Spleen (tissue), 11 donors: ENCODE results near the gene DLG2. TPM values are rescaled to one million over a fixed set of nuclear protein-coding genes. Genes with fewer than 3 reads are reported as not detected.
"Not testable (repeated sequence)": the region's sequence is repeated elsewhere in the genome, so short reads cannot be mapped to it uniquely, and the experiment has no call there.

Experiments used
- DNase-seq: peaks from one replicate; pipeline ENCODE4 v3.0.0-alpha.2; 2020
- H3K27ac ChIP-seq, 8 donors: fragments of 200-600 bp; sonication (generic) in 7 of 8; 1 replicate in 4 of 8; 2 replicates in 4 of 8; pipeline versions ENCODE4 v1.5.0 to v1.8.0; 2016 to 2021; ENCODE audit warnings: inconsistent platforms in 4 of 8, mild to moderate bottlenecking in 4 of 8, moderate library complexity in 1 of 8
- H3K27me3 ChIP-seq, 7 donors: fragments of 200-600 bp; sonication (generic) in 6 of 7; replicated peaks in 1 of 7; 1 replicate in 4 of 7; 2 replicates in 3 of 7; pipeline versions ENCODE4 v1.5.0 to v1.8.0; 2016 to 2021; ENCODE audit warnings: inconsistent platforms in 3 of 7, mild to moderate bottlenecking in 1 of 7
- H3K36me3 ChIP-seq, 6 donors: fragments of 200-600 bp; sonication (generic) in 5 of 6; 1 replicate in 4 of 6; 2 replicates in 2 of 6; pipeline versions ENCODE4 v1.5.0 to v1.8.0; 2016 to 2021; ENCODE audit warnings: inconsistent platforms in 2 of 6
- H3K4me1 ChIP-seq, 6 donors: fragments of 200-600 bp; sonication (generic) in 5 of 6; 1 replicate in 3 of 6; 2 replicates in 3 of 6; pipeline versions ENCODE4 v1.5.0 to v1.8.0; 2016 to 2021; ENCODE audit warnings: inconsistent platforms in 3 of 6
- H3K4me3 ChIP-seq, 8 donors: fragments of 200-600 bp; sonication (generic) in 7 of 8; 1 replicate in 4 of 8; 2 replicates in 4 of 8; pipeline versions ENCODE4 v1.5.0 to v1.8.0; 2016 to 2021; ENCODE audit warnings: inconsistent platforms in 4 of 8, mild to moderate bottlenecking in 4 of 8, moderate library complexity in 2 of 8
- H3K9me3 ChIP-seq, 8 donors: fragments of 200-600 bp; sonication (generic) in 7 of 8; 1 replicate in 4 of 8; 2 replicates in 4 of 8; pipeline versions ENCODE4 v1.5.0 to v1.8.0; 2016 to 2021; ENCODE audit warnings: inconsistent platforms in 4 of 8
- POLR2A ChIP-seq, 3 donors: fragments of 450-650 bp; IDR thresholded peaks; one replicate each; pipeline ENCODE4 v1.5.1; 2017; ENCODE audit warnings: antibody characterized with exemption in 3 of 3, mild to moderate bottlenecking in 1 of 3
- POLR2AphosphoS5 ChIP-seq, 3 donors: sonication (generic); formaldehyde crosslinking; IDR thresholded peaks; one replicate each; pipeline ENCODE4 v1.5.1; 2017; ENCODE audit warnings: antibody characterized with exemption in 3 of 3
- WGBS, 5 donors: extraction: QIAGEN DNeasy Blood & Tissue Kit in 3 of 5; methylation state at CpG; one replicate each; pipeline versions ENCODE4 v1.1.5 to v1.1.7; 2013 to 2018; 5-methylcytosine and 5-hydroxymethylcytosine counted together
- intact Hi-C: fragments of 100-400 bp; cut with DNase I; formaldehyde crosslinking; loops from one replicate; pipeline ENCODE4 v1.15.0; 2023; ENCODE audit warnings: low total_unique reads
- polyA plus RNA-seq, 3 donors: library from polyadenylated mRNA; stranded (reverse); fragments of 200-250 nt; gene quantifications; one replicate each; pipeline ENCODE4 v1.2.1, GENCODE V29; 2013
- total RNA-seq, 7 donors: library from RNA; depleted of rRNA in 3 of 7; stranded (reverse); fragments of >200 nt in 3 of 7; fragmentation: NEBNext Ultra II Directional in 4 of 7; extraction: Animal tissue kit (Norgen Biotek cat#: 25700) in 4 of 7; gene quantifications; one replicate each; pipeline versions ENCODE4 v1.1.0 to v1.2.1, GENCODE V29; 2016 to 2021
- TF ChIP-seq, protein P1 (sequence below), 11 experiments: fragments of 200-600 bp in 7 of 11; fragments of 450-650 bp in 4 of 11; sonication (generic) in 4 of 11; IDR thresholded peaks in 8 of 11; conservative IDR thresholded peaks in 3 of 11; 1 replicate in 7 of 11; 2 replicates in 4 of 11; pipeline versions ENCODE4 v1.4.0 to v1.8.0; 2016 to 2021; ENCODE audit warnings: antibody characterized with exemption in 11 of 11, inconsistent platforms in 4 of 11, mild to moderate bottlenecking in 1 of 11
- donor health status: healthy with polysubstance abuse.
- donor health status: DM: no; HTN: no; CAD: no; lungs with moderate emphysema.
- donor health status: DM: no; HTN: no; CAD: no.
- donor health status: Bipolar disorder and iron deficiency.
- donor health status: healthy.
- donor health status: DM: no; HTN: no; CAD: no.
- donor health status: DM: yes; HTN: yes; CAD: no.

The DLG2 gene
- total and polyA plus RNA-seq, 10 donors, result 0.43 to 12.7 (median 7.9) TPM

GRCh38 chr11:85348945-85349344 lies 278.2 kb downstream of the DLG2 start:
- Histone ChIP-seq H3K4me1 (no peaks in the 10 kb centered on the region), H3K27ac (no peak overlapping the region), H3K9me3 (peaks cover 0 to 47% (median 24%) of the 10 kb centered on the region in 8 donors), H3K4me3 (no peak overlapping the region), H3K27me3 (no peaks in the 10 kb centered on the region), H3K36me3 (no peaks in the 10 kb centered on the region)
- TF ChIP-seq, protein P1, sequence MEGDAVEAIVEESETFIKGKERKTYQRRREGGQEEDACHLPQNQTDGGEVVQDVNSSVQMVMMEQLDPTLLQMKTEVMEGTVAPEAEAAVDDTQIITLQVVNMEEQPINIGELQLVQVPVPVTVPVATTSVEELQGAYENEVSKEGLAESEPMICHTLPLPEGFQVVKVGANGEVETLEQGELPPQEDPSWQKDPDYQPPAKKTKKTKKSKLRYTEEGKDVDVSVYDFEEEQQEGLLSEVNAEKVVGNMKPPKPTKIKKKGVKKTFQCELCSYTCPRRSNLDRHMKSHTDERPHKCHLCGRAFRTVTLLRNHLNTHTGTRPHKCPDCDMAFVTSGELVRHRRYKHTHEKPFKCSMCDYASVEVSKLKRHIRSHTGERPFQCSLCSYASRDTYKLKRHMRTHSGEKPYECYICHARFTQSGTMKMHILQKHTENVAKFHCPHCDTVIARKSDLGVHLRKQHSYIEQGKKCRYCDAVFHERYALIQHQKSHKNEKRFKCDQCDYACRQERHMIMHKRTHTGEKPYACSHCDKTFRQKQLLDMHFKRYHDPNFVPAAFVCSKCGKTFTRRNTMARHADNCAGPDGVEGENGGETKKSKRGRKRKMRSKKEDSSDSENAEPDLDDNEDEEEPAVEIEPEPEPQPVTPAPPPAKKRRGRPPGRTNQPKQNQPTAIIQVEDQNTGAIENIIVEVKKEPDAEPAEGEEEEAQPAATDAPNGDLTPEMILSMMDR (IDR thresholded peaks at IDR 0.05 in 8 of 11, conservative IDR thresholded peaks at IDR 0.05 in 3 of 11), result no peak
- TF ChIP-seq POLR2AphosphoS5 (IDR thresholded peaks at IDR 0.05) (no peak), POLR2A (IDR thresholded peaks at IDR 0.05) (no peak)
- intact Hi-C loops, result no loop called here
- no peak for DNase-seq

DNA sequence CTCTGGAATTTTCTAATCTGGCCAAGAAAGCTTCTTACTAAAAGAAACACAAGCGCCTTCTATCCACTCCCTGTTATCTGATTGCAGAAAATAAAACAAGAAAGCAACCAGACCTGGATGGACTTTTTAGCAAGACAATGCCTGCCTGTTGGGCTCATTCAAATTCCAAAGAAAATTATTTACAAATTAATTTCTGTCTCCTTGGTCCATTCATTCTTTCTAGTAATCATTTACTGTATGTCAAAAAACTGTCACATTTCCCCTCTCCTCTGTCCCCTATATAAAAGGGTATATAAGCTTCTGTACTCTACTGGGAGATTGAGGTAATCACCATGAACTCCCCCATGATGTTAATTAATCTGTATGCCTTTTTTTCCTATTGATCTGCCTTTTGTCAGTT lies 279.9 kb downstream of the DLG2 start:
- H3K4me1 ChIP-seq, result no peaks in the 10 kb centered on the region
- H3K27me3 ChIP-seq, result no peaks in the 10 kb centered on the region
- peaks cover 0 to 46% (median 31%) of the 10 kb centered on the region in 8 donors for H3K9me3 ChIP-seq
- DNase-seq, result no peak
- H3K27ac ChIP-seq, result no peak overlapping the region
- no peak overlapping the region for H3K4me3 ChIP-seq
- intact Hi-C loops, result no loop called here
- 74 to 84% (median 77%) methylated on average over 1 of the region's 1 CpG for WGBS, 5 donors
- TF ChIP-seq POLR2A (IDR thresholded peaks at IDR 0.05) (no peak), POLR2AphosphoS5 (IDR thresholded peaks at IDR 0.05) (no peak)
- TF ChIP-seq, protein P1 (IDR thresholded peaks at IDR 0.05 in 8 of 11, conservative IDR thresholded peaks at IDR 0.05 in 3 of 11), result no peak
- H3K36me3 ChIP-seq, result no peaks in the 10 kb centered on the region

DNA sequence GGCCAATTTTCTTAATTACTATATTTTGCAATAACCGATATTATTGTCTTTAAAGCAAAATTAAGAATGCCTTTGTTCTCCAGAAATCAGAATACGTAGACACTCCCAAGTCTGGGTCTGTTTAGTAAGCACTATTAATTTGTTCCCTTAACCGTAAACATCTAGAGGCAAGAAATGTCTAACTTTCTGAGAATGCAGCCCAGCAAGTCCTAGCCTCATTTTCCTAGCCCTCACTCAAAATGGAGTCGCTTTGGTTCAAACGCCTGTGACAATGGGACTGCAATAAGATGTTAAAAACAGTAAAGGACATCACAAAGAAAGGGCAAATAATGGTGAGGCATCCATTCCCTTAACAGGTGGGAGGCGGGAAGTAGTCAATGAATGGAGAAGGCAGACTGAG lies 280.7 kb downstream of the DLG2 start:
- Histone ChIP-seq H3K27ac (no peak overlapping the region), H3K4me3 (no peak overlapping the region), H3K27me3 (no peaks in the 10 kb centered on the region), H3K9me3 (peaks cover 0 to 48% (median 38%) of the 10 kb centered on the region in 8 donors), H3K36me3 (no peaks in the 10 kb centered on the region), H3K4me1 (no peaks in the 10 kb centered on the region)
- TF ChIP-seq, protein P1 (IDR thresholded peaks at IDR 0.05 in 8 of 11, conservative IDR thresholded peaks at IDR 0.05 in 3 of 11), result no peak
- TF ChIP-seq POLR2A (IDR thresholded peaks at IDR 0.05) (no peak), POLR2AphosphoS5 (IDR thresholded peaks at IDR 0.05) (no peak)
- no peak for DNase-seq
- intact Hi-C loops, result no loop called here
- 91 to 98% (median 92%) methylated on average over 6 of the region's 6 CpGs for WGBS, 5 donors

DNA sequence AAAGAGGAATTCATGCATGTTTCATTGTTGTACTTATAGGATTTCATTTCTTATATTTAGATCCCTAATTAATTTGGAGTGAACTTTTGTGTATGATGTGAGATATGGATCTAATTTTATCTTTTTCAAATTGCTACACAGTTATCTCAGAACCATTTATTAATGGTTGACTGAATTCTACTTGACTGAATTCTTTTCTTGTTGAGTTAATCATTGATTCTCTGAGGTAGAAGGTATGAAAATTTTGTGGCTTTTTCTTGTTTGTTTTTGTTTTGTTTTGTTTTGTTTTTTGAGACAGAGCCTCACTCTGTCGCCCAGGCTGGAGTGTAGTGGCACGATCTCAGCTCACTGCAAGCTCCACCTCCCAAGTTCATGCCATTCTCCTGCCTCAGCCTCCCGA lies 286.3 kb downstream of the DLG2 start:
- H3K4me3 ChIP-seq, H3K27me3 ChIP-seq, DNase-seq, H3K27ac ChIP-seq, intact Hi-C loops, H3K36me3 ChIP-seq, H3K4me1 ChIP-seq: not testable (repeated sequence)
- 73 to 88% (median 77%) methylated on average over 3 of the region's 3 CpGs for WGBS, 5 donors
- H3K9me3 ChIP-seq, result peaks cover 0 to 64% (median 37%) of the 10 kb centered on the region in 8 donors

- DNase-seq, result no peak
- H3K36me3 ChIP-seq, result no peaks in the 10 kb centered on the region
- intact Hi-C loops, result no loop called here
- TF ChIP-seq POLR2AphosphoS5 (IDR thresholded peaks at IDR 0.05), result no peak
- no peak for TF ChIP-seq POLR2A (IDR thresholded peaks at IDR 0.05)
- TF ChIP-seq, protein P1 (IDR thresholded peaks at IDR 0.05 in 8 of 11, conservative IDR thresholded peaks at IDR 0.05 in 3 of 11), result no peak
- peaks cover 0 to 11% (median 1%) of the 10 kb centered on the region in 8 donors for H3K9me3 ChIP-seq
- H3K4me1 ChIP-seq, result peaks cover 0 to 15% (median 3%) of the 10 kb centered on the region in 6 donors
- no peak overlapping the region for H3K4me3 ChIP-seq
- H3K27me3 ChIP-seq, result no peaks in the 10 kb centered on the region
- no peak overlapping the region for H3K27ac ChIP-seq
- WGBS, 5 donors, result 27 to 63% (median 59%) methylated on average over 1 of the region's 1 CpG
Measured at GRCh38 chr11:85318573-85318972, 308.6 kb downstream of the DLG2 start.
